GM03348 (cell line): ENCODE data around the gene DNASE2B.

ENCODE experiments used
- DNase-seq: peaks from one replicate; pipeline ENCODE4 v3.0.0; 2012; ENCODE audit warnings: low spot score

The DNASE2B gene, protein sequence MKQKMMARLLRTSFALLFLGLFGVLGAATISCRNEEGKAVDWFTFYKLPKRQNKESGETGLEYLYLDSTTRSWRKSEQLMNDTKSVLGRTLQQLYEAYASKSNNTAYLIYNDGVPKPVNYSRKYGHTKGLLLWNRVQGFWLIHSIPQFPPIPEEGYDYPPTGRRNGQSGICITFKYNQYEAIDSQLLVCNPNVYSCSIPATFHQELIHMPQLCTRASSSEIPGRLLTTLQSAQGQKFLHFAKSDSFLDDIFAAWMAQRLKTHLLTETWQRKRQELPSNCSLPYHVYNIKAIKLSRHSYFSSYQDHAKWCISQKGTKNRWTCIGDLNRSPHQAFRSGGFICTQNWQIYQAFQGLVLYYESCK

GRCh38 chr1:84398175-84399155 lies at the start of gene DNASE2B:
Gene DNASE2B, plus strand, starts transcription at chr1:84398484. Its CDS starts 81 bp downstream, at chr1:84398565.
- no peak for DNase-seq

DNA sequence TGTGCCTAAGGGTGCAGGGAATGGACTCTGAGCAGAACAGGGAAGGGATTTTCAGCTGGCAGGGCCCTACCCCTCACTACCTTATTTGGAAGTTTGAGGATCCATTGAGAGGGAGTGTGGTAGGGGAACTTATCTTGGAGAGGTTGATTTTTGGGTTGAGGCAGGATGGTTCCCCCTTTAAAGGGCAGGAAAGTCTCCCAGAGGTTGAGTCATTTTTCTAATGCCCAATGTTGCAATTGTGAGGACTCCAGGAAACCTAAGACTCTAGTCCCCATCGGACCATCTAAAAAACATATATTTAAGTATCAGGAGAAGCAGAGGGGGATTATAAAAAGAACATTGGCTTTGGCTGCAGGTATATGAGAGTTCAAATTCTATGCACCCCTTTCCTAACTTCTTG lies 49.5 kb upstream of the DNASE2B start:
- no peak for DNase-seq

- DNase-seq: no peak
These were observed 48.2 kb upstream of the DNASE2B start for GRCh38 chr1:84350104-84350503.

DNA sequence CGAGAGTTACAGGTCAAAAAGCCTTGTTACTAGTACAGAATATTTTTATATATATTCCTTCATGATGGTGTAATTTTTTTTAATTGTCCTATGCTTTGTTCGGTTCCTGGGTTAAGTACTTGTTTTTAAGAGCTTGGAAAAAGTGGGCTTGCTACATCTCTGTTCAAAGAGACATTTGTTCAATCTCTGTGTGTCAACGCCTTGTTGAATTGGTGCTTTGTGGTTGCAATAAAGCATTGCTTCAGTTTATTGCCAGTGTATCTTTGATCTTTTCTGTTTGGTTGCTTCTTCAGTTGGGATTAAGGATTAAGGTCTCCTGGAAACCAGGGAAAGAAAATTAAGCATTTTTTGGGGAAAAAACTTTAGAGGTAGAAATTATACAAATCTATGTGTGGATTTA lies 47.7 kb upstream of the DNASE2B start:
- DNase-seq: no peak

DNA sequence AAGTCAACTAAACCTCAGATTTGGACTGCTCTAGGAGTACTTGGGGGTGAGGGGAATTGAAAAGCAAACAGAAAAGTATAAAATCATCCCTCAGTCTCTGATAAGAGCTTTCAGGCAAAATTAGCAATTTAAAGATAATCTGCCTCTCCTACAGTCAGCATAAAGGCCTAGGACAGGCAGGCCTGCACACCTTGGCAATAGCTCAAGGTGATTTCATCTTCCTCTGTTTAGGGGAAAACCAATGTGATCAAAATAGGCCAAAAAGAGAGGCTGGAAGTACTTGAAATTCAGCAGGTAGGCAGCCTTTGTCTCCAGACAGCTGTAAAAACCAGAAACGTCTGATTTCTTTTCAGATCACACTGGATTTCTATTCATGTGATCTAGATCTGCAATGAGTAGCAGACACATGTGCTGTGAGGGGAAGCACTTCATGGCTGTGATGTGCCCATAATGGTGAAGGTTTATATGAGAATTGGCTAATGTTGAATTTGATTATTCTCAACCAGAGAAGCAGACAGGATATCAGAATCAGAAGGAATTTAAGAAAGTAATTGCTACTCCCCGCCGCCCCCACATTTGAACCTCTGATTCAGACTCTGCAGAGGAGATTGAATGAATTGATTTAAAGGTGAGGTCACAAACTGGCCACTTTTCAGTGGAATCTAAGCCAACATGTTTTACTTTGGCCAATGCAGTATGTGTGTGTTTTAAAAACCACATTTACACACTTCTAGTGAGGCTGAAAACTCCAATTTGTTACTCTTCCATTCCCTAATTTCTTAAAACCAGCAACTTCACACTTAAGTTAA lies 45.8 kb upstream of the DNASE2B start:
- no peak for DNase-seq

GRCh38 chr1:84353695-84354094 lies 44.6 kb upstream of the DNASE2B start:
- DNase-seq: peak; percentile 22

DNA sequence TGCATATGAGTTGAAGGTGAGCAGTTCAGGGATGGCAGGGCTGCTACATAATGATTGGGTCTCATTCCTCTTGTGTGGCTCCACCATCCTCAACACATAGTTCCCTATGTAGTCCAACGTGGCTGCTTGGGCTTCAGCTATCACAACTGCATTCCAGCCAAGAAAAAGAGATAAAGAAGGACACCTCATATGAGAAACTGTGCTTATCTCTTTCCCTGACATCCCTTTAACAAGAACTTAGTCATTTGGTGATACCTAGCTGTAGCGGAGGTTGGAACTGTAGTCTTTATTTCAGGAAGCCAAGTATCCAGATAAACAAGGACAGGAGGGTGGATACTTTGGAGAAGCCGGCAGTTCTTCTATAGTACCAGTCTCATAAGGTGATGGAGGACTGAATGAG lies 42.7 kb upstream of the DNASE2B start:
- DNase-seq: no peak

GRCh38 chr1:84356881-84357280 lies 41.4 kb upstream of the DNASE2B start:
- DNase-seq: no peak

GRCh38 chr1:84358695-84359094 lies 39.6 kb upstream of the DNASE2B start:
- DNase-seq: no peak

GRCh38 chr1:84360316-84360715 lies 38.0 kb upstream of the DNASE2B start:
- DNase-seq: no peak

DNA sequence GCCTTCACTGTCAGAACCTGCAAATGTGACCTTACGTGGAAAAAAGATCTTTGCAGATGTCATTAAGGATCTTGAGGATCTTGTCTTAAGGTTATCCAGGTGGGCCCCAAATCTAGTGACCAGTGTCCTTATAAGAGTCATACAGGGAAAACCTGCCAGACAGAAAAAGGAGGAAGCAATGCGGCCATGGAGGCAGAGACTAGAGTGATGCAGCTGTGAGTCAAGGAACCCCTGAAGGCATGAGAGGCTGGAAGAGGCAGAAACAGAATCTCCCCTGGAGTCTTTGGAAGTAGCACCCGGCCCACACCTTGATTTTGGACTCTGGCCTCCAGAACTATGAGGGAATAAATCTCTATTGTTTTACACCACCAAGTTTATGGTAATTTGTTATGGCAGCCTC lies 36.5 kb upstream of the DNASE2B start:
- no peak for DNase-seq

- DNase-seq: no peak
These were observed 35.3 kb upstream of the DNASE2B start for GRCh38 chr1:84363019-84363418.

DNA sequence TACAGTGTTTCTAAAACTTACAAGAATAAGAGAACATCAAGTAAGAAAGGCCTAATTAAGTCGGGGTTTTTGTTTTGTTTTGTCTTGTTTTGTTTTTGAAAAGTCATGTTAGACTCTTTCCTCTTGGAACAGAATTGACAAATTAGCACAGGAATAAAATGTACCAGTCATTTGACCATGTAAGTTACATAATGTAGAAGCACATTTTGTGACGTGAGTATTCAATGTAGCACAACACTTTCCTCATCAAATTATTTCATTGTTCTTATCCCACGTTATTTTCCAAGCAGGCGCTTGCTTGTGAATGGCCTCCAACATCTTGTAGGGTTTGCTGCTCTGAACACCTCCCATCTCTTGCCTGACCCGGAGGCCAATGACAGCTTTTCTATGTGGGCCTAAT lies 34.7 kb upstream of the DNASE2B start:
- DNase-seq: no peak

DNA sequence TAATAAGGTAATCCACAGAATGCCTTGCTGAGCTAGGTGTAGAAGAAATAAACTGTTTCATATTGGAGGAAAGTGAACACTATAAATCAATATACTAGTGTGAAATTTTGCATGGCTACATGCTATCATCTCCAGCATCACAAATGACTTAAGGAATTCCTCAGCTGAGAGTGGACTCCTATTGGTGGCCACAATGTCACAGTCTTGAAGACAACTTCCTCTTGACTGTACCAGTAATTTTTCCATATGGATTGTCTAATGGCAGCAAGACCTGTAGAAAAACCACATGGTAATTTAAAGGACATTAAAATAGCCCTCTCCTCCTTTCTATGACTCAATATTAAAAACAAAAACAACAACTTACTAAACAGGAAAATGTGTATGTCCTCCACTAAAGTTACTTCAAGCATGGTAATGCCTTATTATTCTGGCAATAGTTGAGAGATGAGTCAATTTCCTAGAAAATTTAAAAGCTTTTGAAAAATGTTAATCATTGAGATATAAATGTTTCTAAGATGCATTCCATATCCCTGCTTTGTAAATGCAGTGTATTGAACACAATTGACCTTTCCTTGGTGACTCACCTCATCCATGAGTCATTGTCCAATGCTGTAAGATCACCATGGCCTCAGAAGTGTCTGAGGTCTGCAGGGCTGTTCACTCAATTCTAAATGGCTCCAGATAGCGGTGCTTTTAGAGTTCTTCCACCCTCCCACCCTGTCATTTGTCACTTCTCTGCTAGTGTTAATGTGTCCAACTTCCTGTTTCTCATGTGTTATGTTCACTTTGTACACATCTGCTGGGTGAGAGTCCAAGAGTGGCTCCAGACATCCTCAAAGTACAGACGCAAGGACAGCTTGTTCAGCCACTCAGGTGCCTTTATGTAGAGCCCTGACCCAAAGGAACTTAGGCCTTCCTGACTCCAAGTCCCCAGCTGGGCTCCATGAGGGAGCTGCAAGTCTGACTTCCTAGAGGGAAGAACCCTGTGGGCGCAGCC lies 32.8 kb upstream of the DNASE2B start:
- peak; percentile 85 for DNase-seq

DNA sequence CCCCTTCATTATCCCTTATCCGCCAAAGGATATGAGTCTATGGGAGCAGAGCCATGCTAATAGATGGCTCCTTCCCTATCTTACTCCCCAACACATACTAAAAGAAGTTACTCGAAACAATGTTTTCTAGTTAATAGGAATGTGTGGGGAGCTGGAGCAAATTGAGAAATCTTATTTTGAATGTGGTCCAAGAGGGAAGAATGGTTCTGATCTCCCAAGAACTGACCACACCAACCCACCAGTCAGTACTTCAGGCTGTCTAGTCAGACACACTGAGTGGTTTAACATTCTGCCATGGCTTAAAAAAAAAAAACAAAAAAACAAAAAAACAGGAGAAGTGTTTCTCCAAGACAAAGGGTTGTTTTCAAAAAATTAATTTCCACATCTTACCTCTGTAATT lies 31.5 kb upstream of the DNASE2B start:
- DNase-seq: peak; percentile 88

- no peak for DNase-seq
These were observed 31.1 kb upstream of the DNASE2B start for GRCh38 chr1:84367219-84367618.

GRCh38 chr1:84368441-84368840 lies 29.8 kb upstream of the DNASE2B start:
- no peak for DNase-seq

- no peak for DNase-seq
These were observed 28.0 kb upstream of the DNASE2B start for GRCh38 chr1:84370266-84370665.

DNA sequence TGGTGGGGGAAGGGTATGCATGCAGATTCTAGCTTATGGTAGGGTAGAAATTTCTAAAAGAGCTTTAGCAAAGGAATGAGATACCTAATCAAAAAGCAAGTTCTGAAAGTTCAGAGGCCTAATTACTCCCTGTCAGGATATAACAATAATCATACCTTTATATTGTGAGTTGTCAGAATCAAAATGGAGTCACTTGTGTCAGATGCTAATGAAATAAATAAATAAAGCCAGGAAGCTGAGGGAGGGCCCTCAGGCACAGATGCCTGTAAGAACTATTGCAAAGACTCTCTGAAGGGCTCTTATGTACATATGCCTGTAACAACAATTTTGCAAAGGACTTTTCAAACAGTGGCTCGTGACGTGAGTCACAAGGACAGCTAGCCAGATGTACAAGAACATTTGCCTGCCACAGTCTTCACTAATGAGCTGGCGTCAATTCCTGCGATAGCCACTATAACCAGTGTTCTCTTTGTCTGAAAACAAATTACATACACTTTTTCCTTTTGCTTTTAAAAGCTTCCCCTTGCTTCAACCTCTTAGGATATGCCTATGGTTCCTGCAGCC lies 27.4 kb upstream of the DNASE2B start:
- no peak for DNase-seq

- no peak for DNase-seq
These were observed 24.7 kb upstream of the DNASE2B start for GRCh38 chr1:84373436-84374141.
